GM21717 (cell line): ENCODE data around the gene MRO.
"Not testable (repeated sequence)": the region's sequence is repeated elsewhere in the genome, so short reads cannot be mapped to it uniquely, and the experiment has no call there.

Experiments
- ATAC-seq: cut with Tn5 transposase; IDR thresholded peaks from one replicate; pipeline ENCODE4 v1.9.1; 2021; ENCODE audit warnings: mild to moderate bottlenecking, moderate library complexity; ENCODE audit not compliant: unreplicated experiment

The MRO gene

DNA sequence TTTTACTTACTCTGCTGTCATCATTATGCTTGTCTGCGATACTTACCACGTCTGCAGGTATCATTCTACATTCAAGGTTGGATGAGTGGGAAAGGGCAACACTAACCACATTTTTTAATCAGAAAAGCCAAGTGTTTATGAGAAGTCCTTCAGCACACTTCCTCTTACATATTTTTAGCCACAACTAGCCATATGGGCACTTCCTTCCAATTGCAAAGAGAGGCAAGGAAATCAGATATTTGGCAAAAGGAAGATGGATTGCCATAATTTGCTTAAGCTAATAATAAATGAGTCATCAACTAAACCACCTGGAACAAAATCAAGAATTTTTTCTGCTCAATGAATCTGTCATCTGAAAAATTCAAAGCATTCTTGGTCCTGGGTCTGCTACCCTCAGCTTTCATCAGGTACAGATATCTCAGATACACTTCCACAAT, 16.7 kb upstream of the MRO start:
- no peak for ATAC-seq

DNA sequence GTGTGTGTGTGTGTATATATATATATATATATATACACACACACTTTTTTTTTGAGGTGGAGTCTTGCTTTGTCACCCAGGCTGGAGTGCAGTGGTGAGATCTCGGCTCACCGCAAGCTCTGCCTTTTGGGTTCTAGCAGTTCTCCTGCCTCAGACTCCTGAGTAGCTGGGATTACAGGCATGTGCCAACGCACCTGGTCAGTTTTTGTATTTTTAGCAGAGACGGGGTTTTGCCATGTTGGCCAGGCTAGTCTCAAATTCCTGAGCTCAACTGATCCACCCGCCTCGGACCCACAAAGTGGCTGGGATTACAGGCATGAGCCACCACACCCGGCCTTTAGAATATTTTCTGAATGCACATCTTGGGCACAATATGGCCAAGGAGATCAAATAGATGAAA, 13.7 kb upstream of the MRO start:
- ATAC-seq = not testable (repeated sequence)

DNA sequence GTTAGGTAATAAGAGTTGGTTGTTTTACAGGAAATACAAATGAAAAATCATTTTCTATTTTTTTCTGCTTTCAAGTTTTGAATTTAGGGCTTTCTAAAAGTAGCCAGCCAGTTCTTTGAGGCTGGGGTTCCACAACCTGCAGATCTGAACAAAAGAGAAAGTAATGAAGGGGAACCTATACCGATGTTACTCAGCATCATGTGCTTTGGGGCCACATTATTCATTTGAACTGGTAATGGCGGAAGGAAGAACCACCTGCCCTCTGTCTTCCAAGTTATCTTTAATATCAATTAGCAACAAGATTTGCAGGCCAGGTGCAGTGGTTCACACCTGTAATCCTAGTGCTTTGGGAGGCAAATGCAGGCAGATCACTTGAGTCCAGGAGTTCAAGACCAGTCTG, 12.9 kb upstream of the MRO start:
- peak; percentile 78 for ATAC-seq

DNA sequence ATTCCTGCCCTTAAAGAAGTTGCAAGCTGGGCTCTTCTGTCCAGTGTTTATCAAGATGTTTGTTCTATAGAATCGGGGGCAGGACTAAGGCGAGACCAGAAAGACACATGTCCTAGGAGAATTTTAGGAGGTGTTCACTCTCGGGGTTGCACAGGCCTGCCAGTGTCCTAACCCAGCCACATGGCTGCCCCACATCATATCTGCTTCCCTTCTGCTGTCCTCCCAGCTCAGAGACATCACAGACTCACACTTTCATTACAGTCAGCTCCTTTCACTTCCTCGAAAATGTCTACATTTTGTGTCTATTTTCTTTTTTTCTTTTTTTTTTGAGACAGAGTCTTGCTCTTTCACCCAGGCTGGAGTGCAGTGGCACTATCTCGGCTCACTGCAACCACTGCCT, 10.7 kb upstream of the MRO start:
- ATAC-seq = peak; percentile 61

DNA sequence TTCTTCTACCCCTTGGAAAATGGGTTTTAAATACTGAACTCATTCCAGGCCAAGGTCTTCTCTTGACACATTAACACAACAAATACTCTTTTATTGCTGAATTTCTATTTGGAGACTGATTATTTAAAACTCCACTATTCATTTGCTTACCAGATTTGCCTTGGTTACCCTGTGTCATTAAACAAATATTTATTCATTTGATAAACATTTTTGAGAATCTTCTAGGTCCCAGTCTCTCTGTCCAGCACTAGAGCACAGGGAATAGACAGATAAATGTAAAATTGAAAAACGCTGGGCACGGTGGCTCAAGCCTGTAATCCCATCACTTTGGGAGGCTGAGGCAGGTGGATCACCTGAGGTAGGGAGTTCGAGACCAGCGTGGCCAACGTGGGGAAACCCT, 9.8 kb upstream of the MRO start:
- no peak for ATAC-seq

DNA sequence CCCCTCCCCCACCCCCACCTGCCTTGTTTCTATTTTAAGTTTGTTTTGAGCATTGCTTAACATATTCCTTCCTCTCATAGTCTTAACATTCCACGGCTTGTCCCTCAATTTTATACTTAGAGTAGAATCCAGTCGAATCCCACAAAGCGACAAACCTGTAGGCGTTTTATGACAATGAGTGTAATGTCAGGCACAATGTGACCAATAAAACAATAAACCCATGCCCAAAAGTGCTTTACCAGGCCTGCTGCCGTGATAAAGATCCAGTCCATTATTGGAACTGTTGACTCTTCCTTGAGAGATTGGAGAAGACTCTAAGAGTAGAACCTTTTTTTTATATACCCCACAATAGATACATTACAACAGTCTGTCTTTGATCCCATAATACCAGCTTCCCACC, 6.2 kb upstream of the MRO start:
- no peak for ATAC-seq

DNA sequence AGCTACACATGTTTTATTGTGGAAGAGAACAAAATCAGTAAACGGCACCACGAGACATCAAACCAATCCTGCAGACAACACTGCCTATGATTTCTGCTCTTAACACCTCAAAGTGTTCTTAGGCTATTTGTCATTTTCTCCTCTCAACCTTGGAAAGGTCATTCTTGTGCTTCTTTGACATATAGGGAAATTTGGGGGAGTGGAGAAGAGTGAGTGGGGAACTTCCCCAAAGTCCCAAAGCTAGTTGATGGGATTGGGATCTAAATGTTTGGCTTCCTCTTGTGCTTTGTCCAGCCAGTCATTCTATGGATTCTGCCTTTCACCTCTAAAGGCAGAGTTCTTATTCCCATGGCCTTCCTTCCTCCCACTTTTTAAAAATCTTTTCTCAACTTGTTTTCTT, 5.8 kb upstream of the MRO start:
- ATAC-seq = no peak

DNA sequence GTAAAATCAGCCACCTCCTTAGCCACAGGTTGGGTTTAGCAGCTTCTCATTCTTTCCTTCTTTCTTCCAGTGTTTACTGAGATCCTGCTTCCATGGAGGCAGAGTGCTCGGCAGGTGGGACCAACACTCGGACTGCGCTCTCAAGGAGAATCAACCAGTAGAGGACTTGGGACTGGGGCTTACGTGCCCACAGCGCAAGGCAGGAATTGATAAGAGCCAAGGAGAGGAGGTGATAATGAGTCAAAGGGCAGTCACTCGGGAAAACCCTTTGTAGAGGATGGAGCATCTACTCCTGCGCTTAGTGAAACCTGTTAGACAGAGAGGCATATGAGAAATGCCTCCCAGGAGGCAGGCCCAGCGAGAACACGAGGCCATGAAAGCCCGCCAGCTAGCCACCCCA, 2.9 kb upstream of the MRO start:
- no peak for ATAC-seq

DNA sequence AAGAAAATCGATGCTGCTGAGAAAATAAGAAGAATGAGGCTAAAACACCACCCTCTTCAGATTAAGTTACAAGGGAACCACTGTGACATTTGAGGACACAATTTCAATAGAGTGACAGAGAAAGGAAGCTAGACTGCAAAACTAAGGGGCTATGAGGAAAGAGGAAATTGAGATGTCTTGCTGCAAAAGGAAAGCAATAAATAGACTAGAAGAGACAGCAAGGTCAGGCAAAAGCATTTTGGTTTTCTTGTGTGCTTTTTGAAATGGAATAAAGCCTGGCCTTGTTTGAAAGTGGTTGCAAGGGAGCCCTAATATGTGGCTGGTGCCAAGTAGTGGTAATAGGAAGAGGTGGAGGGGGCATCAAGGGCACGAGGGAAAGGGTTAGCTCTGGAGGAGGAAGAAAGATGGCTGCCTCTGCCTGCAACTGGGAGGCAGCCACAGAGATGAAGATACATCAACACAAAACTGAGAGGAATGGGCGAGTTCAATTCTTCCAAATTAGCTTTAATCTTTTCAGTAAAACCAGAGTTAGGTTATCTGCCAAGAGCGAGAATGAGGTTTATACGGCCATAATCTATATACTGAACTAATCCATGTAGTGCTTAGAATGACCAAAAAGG, 1.2 kb upstream of the MRO start:
- no peak for ATAC-seq

DNA sequence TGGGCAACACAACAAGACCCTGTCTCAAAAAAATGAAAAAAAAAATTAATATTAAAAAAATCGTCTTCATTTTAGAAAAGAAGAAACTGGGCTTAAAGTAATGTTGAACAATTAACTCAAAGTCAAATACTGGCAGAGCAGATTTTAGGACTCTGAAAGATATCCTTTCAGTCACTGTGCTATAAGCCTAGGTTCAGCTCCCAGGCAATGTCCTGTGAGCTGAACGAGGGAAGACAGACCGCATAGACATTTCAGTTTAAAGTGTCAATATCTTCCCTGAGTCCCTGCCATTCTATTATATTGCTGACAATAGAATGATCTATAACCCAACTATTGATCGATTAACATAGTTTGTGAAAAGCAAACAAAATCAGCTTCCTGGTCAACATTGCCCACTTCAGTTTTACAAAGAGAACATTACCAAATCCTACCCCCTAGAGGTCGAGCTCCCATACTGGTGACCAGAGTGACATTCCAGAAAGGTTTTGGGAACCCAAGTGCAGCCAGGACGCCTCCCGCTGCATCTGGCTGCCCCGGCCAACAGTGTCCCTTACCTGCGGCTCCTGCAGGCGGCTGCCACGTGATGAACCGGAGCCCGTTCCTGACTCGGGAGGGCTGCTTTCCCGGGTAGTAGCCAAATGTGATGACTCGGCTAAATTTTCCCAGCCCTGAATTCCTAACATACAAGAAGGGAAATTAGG, 639 bp downstream of the MRO start:
- ATAC-seq = no peak

DNA sequence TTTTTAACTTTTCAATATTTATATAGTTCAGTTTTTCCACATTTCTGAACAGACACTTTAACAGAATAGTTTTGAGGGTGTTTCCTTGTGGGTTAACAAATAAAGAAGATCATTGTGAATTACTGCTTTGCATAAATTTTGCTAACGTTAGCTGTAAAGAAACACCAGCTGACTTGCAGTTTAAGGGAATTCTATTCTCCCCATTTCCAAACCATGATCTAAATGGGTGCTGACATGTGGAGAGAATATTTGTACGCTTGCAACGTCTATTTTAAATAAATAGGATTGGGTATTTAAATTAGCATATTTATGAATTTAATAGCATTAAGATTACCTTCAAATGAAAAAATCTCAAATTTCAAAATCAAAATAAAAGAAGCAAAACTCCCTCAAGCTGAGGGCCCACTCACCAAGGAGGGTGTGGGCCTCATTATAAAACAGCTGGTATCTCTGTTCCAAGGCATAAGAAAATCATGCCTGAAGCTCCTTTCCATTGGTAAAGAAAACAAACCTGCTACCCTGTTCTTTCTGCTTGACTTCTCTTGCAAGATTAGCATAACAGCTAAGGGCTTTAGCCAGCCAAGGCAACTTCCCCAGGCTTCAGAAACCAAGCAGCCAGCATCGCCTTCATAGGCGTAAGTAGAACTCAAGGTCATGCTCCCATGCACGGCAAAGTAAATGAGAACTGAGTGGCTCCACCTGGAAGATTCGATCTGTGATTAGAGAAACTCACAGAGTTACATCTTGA, 3.2 kb downstream of the MRO start:
- no peak for ATAC-seq

DNA sequence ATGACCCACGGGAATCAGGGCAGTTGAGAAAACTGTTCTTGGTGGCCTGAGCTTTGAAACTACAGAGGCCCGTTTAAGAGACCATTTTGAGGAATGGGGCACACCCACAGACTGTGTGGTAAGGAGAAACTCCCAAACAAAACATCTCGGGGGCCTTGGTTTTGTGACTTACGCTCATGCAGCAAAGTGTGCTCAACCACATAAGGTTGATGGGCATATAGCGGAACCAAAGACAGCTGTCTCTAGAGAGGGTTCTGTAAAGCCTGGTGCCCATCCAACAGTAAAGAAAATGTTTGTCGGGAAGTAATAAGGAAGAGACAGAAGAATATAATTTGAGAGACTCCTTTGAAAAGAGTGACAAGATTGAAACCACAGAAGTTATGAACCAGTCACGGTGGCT, 5.4 kb downstream of the MRO start:
- ATAC-seq = no peak

DNA sequence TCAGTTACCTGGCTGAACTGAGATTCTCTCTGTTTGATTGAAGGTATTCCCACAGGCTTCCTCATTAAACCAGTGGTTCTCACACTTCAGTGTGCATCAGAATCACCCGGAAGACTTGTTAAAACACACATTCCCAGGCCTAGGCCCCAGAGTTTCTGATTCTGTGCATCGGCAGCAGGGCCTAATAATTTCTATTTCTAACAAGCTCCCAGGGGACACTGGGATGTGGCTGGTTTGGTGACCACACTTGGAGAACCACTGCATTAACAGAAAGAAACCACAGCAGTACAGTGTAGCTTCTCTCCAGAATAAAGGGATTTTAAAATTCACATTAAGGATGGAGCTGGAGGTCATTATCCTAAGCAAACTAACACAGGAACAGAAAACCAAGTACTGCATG, 6.5 kb downstream of the MRO start:
- ATAC-seq = no peak

DNA sequence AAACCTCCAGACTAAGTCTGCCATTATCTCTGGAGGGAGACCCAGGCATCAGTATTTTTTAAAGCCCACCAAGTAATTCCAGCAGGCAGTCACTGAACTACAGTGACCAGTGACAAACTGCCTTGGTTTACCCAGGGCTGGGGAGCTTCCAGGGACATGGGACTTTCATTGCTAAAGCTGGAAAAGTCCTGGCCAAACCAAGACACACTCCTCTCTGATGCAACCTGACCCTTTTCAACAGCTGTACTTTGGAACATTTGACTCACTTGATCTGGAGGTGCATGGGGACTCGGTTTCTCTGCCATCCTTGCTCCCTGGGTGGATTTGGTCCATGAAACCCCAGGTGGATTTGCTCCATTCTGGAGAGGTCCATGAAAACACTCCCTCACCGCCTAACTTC, 7.0 kb downstream of the MRO start:
- no peak for ATAC-seq

DNA sequence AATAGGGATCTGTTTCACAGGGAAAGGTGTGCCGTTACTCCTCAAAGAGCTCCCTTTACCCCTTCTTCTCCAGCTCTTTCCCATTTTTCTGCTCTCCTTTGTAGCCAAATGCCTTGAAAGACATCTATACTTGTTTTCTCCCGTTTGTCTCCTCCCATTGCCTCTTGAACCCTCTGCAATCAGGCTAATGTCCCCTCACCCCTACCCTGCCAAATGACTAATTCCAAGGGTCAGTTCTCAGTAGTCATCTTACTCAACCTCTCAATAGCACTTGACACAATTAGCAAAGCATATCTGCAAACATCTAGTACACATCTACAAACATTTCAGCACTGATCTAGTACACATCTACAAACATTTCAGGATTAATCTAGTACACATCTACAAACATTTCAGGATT, 12.6 kb downstream of the MRO start:
- ATAC-seq = no peak

DNA sequence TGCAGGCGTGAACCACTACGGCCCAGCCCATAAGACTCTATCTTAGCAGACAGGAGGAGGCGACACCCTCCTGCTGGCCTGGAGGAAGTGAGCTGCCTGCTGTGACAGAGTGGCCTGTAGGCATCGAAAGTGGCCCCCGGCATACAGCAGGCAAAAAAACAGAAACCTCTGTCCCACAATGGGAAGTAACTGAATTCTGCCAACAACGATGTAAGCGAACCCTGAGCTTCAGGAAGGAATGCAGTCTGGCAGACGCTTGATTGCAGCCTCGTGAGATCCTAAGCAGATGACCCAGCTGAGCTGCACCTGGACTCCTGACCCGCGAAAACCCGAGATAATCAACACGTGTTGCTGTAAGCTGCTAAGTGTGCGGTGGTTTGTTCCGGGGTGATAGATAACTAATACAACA, 13.6 kb downstream of the MRO start:
- ATAC-seq = no peak

DNA sequence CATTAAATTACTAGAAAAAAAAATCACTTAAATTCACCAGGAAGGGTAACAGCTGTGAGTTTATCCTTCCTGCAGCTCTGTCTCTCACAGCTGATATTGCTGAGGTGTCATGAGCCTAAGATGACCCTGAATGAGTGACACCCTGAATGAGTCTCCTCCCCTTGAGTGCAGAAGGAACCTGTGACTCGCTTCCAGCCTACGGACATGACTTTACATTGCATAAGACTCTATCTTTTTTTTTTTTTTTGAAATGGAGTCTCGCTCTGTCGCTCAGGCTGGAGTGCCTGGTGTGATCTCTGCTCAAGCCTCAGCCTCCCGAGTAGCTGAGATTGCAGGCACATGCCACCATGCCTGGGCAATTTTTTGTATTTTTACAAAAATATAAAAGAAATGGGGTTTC, 14.1 kb downstream of the MRO start:
- ATAC-seq = no peak

DNA sequence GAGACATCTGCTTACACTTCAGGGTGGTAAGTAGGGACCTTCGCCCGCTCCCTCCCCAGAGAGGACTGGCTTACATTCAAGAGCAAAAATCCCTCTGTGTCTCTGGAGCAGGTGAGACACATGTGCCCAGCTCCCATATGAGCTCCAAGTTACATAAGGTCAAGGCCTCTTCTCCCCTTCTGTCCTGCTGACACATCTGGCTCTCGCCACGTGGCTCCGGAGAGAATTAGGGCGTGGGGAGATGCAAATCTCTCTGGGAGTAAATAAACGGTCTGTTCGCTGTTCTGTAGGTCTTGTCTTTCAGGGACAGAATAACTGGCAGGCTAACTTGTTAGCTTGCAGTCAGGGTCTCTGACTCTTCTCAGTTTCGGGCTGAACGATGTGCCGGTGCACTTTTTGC, 16.2 kb downstream of the MRO start:
- ATAC-seq = no peak

DNA sequence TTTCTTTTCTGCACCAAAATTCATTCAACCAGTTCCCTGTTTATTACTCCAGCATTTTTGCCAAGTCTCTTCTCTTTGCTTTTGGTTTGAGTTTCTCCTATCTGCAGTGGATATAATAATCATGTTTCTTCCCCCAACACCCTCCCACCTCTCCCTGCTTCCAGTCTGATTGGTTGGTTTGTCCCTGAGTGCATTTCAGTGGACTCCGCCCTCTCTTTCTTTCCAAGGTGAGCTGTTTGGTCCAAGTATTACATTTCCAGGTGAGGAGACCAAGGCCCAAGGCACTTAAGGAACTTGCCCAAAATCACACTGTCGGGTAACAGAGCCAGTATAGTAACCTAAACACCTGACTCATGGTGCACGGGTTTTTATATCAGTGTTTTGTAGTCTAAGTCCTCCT, 17.7 kb downstream of the MRO start:
- ATAC-seq = no peak

DNA sequence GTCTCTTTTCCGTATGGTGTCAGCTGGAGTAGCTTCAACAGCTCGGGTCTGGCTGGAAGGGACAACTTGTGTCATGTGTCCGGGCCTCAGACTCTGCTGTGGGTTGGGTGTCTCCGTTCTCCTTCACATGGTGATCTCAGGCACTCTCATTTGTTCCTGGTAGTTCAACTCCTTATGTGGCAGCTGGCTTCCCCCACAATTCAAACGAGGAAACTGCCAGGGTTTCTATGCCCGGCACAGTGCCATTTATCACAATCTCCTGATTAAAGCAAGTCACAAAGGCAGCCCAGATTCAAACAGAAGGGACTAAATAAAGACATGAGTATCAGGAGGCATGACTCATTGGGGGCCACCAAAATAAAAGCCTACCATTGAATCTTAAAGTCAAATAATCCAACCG, 22.7 kb downstream of the MRO start:
- no peak for ATAC-seq

DNA sequence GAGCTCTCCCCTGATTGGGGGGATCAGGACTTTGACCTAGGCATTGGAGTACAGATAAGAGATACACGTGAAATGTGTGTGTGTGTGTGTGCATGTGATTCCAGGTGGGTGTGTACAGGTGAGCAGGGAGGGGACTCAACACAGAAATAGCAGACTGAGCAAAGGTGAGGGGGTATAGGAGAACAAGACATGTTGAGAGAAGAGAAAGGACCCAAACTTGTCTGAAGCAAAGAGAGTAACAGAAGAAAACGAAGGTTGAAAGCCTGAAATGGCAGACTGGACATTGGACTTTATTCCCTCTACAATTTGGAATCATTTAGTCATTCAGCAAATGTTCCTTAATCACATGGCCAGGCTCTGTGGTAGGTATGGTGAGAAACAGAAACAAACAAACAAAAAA, 23.3 kb downstream of the MRO start:
- no peak for ATAC-seq
